VCaP (cell line): ENCODE data around the gene MRC1.

Experiments
- H3K27ac ChIP-seq: fragments of 450-650 bp; 2 replicates; pipeline ENCODE4 v1.5.1; 2017
- TF ChIP-seq, protein P1 (sequence below): fragments of 450-650 bp; conservative IDR thresholded peaks from 2 replicates; pipeline ENCODE4 v1.5.1; 2017; ENCODE audit warnings: mild to moderate bottlenecking, moderate library complexity

MRC1 gene

GRCh38 chr10:17814973-17815372 lies 5.8 kb downstream of the MRC1 start:
- H3K27ac ChIP-seq = no peak overlapping the region

DNA sequence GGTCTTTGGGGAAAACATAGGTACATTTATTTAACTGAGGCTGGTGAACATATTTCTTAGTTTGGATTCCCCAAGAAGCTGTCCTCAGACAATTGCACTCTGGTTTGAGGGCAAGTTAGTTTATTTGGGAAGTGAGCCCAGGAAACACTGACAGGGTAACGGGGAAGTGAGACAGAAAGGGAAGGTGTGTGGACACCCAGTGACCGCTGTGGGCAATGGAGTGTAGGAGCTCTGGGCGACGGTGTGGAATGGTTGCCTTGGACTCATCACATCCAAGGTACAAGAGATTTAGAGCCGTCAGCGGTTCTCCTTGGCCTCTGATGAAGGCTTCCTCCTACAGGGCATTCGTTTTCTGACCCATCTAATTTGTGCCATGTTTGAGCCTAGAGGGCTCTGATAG lies 7.1 kb downstream of the MRC1 start:
- no peak overlapping the region for H3K27ac ChIP-seq
- TF ChIP-seq, protein P1, sequence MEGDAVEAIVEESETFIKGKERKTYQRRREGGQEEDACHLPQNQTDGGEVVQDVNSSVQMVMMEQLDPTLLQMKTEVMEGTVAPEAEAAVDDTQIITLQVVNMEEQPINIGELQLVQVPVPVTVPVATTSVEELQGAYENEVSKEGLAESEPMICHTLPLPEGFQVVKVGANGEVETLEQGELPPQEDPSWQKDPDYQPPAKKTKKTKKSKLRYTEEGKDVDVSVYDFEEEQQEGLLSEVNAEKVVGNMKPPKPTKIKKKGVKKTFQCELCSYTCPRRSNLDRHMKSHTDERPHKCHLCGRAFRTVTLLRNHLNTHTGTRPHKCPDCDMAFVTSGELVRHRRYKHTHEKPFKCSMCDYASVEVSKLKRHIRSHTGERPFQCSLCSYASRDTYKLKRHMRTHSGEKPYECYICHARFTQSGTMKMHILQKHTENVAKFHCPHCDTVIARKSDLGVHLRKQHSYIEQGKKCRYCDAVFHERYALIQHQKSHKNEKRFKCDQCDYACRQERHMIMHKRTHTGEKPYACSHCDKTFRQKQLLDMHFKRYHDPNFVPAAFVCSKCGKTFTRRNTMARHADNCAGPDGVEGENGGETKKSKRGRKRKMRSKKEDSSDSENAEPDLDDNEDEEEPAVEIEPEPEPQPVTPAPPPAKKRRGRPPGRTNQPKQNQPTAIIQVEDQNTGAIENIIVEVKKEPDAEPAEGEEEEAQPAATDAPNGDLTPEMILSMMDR = no peak

More at GRCh38 chr10:17814973-17815372, 5.8 kb downstream of the MRC1 start:
- TF ChIP-seq, protein P1 = no peak

DNA sequence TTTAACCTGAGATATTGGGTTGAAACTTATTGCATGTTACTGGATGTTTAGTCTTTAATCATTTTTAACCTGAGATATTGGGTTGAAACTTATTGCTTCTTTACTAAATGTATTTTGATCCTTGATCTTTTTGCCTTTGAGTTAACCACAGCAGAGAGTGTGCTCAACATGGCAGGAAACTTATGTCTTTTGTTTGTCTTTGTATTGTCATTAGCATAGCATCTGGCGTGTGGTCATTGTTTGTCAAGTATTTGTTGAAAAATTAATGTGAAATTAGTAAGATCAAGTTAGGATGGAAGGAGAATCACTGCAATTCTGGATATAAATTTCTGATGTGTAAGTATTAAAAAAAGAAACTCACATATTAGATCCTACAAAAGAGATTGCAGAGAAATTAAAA lies 8.2 kb downstream of the MRC1 start:
- no peak overlapping the region for H3K27ac ChIP-seq
- TF ChIP-seq, protein P1 = no peak

DNA sequence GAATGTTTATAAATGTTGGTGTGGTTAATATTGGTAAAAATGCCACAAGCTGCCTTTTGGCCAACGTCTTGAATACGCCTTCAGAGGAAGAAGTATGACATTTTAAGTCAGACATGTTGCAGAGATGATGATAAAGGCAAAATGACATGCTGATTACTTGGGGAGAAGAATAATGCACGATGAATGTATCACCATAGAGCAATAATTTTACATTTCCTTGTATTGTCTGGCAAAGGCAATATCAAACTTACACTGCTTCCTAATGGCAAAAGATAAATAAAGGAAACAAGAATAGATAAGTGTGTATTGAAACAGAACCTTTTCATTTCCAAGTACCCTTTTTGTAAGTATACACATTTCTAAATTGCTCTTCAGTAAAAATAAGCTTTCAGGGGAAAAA lies 8.6 kb downstream of the MRC1 start:
- TF ChIP-seq, protein P1 = no peak
- H3K27ac ChIP-seq = no peak overlapping the region

DNA sequence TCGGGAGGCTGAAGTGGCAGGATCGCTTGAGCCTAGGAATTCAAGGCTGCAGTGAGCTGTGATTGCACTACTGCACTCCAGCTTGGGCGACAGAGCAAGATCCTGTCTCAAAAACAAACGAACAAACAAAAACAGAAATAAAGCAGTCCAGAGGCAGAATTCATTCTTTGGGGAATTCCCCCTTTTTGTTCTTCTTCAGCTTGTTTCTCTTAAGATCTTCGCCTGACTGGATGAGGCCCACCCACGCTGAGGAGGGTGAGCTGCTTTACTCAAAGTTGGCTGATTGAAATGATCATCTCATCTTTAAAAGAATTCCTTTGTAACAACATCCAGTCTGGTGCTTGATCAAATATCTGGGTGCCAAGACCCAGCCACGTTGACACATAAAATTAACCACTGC lies 10.7 kb downstream of the MRC1 start:
- H3K27ac ChIP-seq = no peak overlapping the region
- TF ChIP-seq, protein P1 = no peak

DNA sequence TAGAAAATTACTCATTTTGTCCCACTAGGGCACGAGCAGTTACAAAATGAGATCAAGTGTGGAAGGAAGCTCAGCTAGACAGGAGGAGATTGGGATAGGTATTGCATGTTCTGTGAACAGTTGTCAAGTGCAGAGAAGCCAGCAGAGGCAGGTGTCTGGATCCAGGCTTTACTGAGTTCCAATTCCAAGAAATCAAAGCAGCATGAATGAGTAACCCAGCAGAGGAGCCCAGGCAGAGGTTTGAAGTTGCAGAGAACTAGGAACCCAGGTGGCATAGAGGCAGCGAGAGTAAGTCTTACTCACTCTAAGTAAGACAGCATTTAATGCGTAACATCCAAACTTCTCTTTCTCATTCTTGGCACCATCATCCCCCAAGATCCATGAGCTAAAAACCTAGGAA lies 11.8 kb downstream of the MRC1 start:
- TF ChIP-seq, protein P1 = no peak
- H3K27ac ChIP-seq = no peak overlapping the region

- H3K27ac ChIP-seq = no peak overlapping the region
- TF ChIP-seq, protein P1 = no peak
These were observed 12.7 kb downstream of the MRC1 start for GRCh38 chr10:17821893-17822292.

DNA sequence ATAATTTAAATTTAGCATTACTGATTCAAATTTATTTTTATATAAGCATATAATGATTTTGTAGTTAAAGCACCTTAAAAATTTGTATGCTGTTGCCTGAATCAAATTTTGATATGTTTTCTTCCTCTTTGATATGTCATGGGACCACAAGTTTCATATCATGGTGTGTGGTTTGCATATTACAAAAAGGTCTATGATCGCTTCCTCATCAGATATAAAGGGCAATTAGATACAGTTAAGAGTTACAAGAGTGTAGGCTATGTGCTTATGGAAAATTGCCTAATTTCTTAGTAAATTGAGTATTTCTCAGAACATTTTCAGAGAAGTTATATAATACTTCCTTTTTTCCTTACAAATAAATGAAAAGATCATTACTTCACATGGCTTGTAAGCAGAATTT lies 22.2 kb downstream of the MRC1 start:
- TF ChIP-seq, protein P1 = no peak
- no peak overlapping the region for H3K27ac ChIP-seq
